Esophagus muscularis mucosa (tissue), 3 donors: ENCODE data around the gene CFAP161.

Source experiments
- POLR2A ChIP-seq: fragments of 450-650 bp; IDR thresholded peaks from one replicate; pipeline ENCODE4 v1.6.1; 2017; ENCODE audit warnings: antibody characterized with exemption, moderate library complexity, mild to moderate bottlenecking, low read depth
- TF ChIP-seq, protein P1 (sequence below), 3 experiments: fragments of 200-600 bp in 2 of 3; fragments of 450-650 bp in 1 of 3; sonication (generic) in 2 of 3; IDR thresholded peaks; one replicate each; pipeline ENCODE4 v1.5.1; 2017 to 2019; ENCODE audit warnings: antibody characterized with exemption in 3 of 3, mild to moderate bottlenecking in 2 of 3, moderate library complexity in 1 of 3

DNA sequence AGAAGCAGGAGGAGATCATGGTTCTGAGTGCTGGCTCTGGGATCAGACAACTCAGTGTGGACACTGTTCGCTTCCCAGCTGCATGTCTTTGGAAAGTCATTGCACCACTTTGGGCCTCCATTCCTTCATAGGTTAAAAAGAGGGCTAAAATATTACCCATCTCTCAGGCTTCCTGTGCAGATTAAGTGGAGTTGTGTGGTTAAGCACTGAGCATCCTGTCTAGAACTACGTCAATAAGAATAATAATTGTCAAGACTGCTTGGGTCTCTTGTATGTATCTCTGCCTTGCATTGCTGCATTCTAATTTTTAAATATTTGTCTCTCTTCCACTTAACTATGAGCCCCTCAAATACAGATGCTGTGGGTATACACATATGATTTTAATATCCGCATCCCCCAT, 22.3 kb downstream of the CFAP161 start:
- TF ChIP-seq, protein P1, sequence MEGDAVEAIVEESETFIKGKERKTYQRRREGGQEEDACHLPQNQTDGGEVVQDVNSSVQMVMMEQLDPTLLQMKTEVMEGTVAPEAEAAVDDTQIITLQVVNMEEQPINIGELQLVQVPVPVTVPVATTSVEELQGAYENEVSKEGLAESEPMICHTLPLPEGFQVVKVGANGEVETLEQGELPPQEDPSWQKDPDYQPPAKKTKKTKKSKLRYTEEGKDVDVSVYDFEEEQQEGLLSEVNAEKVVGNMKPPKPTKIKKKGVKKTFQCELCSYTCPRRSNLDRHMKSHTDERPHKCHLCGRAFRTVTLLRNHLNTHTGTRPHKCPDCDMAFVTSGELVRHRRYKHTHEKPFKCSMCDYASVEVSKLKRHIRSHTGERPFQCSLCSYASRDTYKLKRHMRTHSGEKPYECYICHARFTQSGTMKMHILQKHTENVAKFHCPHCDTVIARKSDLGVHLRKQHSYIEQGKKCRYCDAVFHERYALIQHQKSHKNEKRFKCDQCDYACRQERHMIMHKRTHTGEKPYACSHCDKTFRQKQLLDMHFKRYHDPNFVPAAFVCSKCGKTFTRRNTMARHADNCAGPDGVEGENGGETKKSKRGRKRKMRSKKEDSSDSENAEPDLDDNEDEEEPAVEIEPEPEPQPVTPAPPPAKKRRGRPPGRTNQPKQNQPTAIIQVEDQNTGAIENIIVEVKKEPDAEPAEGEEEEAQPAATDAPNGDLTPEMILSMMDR (IDR thresholded peaks at IDR 0.05): no peak
- TF ChIP-seq POLR2A: no peak
